Activated CD8-positive, alpha-beta T cell treated with anti-CD3 and anti-CD28 coated beads, Interleukin-2, amount 10 ng/mL, durations not matched to agents 7 days and 5 days (primary cell): Measurements from ENCODE around the gene SPHKAP. TPM values are rescaled to one million over a fixed set of nuclear protein-coding genes. Genes with fewer than 3 reads are reported as not detected.

Experiments used
- ATAC-seq: fragments of 150-1000 bp; cut with Tn5 transposase; one replicate; pipeline ENCODE4 v1.10.0; 2021; ENCODE audit warnings: moderate library complexity
- CTCF ChIA-PET: fragments of 350-600 bp; sonication (Branson Sonifier 250); formaldehyde crosslinking; loops from one replicate; lab custom pipeline; 2021; ENCODE audit warnings: antibody characterized with exemption; lab: Charles Lee
- POLR2A ChIA-PET: fragments of 350-600 bp; sonication (Branson Sonifier 250); formaldehyde crosslinking; loops from one replicate; lab custom pipeline; 2021; ENCODE audit warnings: antibody characterized with exemption; lab: Charles Lee
- DNase-seq: peaks from one replicate; pipeline ENCODE4 v3.0.0-alpha.2; 2020
- H3K27ac Mint-ChIP-seq: one replicate; pipeline ENCODE4 v1.8.0; 2021; ENCODE audit warnings: mild to moderate bottlenecking, mixed read lengths
- H3K27me3 Mint-ChIP-seq: one replicate; pipeline ENCODE4 v1.8.0; 2021; ENCODE audit warnings: low read depth, mixed read lengths
- H3K36me3 Mint-ChIP-seq: one replicate; pipeline ENCODE4 v1.8.0; 2021; ENCODE audit warnings: low read depth, mixed read lengths
- H3K4me1 Mint-ChIP-seq: one replicate; pipeline ENCODE4 v1.8.0; 2021; ENCODE audit warnings: low read depth, mixed read lengths
- H3K4me3 Mint-ChIP-seq: one replicate; pipeline ENCODE4 v1.8.0; 2021; ENCODE audit warnings: mild to moderate bottlenecking, mixed read lengths
- H3K9me3 Mint-ChIP-seq: one replicate; pipeline ENCODE4 v1.8.0; 2022; ENCODE audit warnings: mixed read lengths; ENCODE audit not compliant: insufficient read depth
- total RNA-seq, 2 experiments: library from RNA; stranded (reverse); gene quantifications; one replicate each; pipeline ENCODE4 v1.2.3, GENCODE V29; 2021

Gene SPHKAP
- total RNA-seq, 2 experiments from 2014 or later = not detected

DNA sequence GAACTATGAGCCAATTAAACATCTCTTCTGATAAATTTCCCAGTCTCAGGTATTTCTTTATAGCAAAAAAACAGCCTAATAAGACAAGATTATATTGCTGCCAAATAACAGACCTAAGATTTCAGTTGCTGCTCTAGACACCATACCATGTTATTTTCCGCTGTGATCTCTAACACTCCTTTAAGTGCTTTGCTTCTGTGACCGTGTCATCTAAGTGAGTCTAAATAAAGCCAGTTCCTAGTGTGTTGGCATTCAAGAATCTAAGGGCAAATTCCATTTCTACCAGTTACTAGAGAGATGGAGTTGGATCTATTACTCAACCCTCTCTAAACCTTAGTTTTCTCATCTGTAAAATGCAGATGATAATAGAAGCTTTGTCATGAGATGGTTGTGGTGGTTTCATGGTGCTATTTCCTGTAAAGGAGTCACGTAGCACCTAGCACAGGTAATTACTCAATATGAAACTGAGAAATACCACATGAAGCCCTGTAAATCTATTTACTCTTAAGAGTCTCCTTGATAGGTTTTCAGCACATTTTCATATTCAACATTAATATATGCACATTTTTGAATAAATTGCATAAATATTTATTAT, 40.5 kb downstream of the SPHKAP start:
- ChIA-PET POLR2A (no interaction called here), CTCF (no interaction called here)
- no peaks in the 10 kb centered on the region for H3K27me3 Mint-ChIP-seq
- H3K9me3 Mint-ChIP-seq = no peaks in the 10 kb centered on the region
- H3K27ac Mint-ChIP-seq = peak overlapping the region; percentile 65
- ATAC-seq = peak; percentile 64
- H3K4me1 Mint-ChIP-seq = peaks cover 6% of the 10 kb centered on the region
- H3K4me3 Mint-ChIP-seq = no peak overlapping the region
- H3K36me3 Mint-ChIP-seq = no peaks in the 10 kb centered on the region
- DNase-seq = no peak

- no peaks in the 10 kb centered on the region for H3K36me3 Mint-ChIP-seq
- H3K4me1 Mint-ChIP-seq = peaks cover 4% of the 10 kb centered on the region
- H3K27me3 Mint-ChIP-seq = no peaks in the 10 kb centered on the region
- ChIA-PET POLR2A (no interaction called here), CTCF (no interaction called here)
- H3K27ac Mint-ChIP-seq = no peak overlapping the region
- ATAC-seq = no peak
- DNase-seq = no peak
- no peaks in the 10 kb centered on the region for H3K9me3 Mint-ChIP-seq
- no peak overlapping the region for H3K4me3 Mint-ChIP-seq
These were observed 45.5 kb downstream of the SPHKAP start for GRCh38 chr2:228136027-228136426.

GRCh38 chr2:228135300-228135699, 46.2 kb downstream of the SPHKAP start:
- Mint-ChIP-seq H3K4me1 (no peaks in the 10 kb centered on the region), H3K9me3 (no peaks in the 10 kb centered on the region), H3K4me3 (no peak overlapping the region), H3K27ac (no peak overlapping the region), H3K36me3 (no peaks in the 10 kb centered on the region), H3K27me3 (no peaks in the 10 kb centered on the region)
- ATAC-seq (no peak), DNase-seq (no peak)
- ChIA-PET POLR2A (no interaction called here), CTCF (no interaction called here)

DNA sequence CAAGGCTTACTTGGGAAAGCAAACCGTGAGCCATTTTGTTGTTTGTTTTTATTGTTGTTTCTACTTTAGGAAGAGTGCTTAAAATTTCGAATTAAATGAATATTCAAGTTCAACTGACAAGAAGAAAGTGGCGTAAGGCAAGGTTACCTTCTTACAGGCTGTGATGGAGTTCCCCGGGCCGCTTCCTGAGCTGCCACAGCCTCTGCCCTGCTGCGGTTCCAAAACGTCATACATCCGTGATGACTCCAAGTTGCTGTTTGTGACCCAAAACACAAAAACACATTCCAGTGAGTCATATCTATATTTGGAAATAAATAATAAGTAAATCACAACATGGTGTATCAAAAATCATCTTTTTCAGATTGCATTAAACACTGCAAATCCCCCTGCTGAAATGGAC, 49.7 kb downstream of the SPHKAP start:
- Mint-ChIP-seq H3K4me3 (no peak overlapping the region), H3K27me3 (no peaks in the 10 kb centered on the region), H3K9me3 (peaks cover 6% of the 10 kb centered on the region), H3K27ac (no peak overlapping the region), H3K36me3 (no peaks in the 10 kb centered on the region), H3K4me1 (no peaks in the 10 kb centered on the region)
- POLR2A ChIA-PET = no interaction called here
- no peak for DNase-seq
- CTCF ChIA-PET = no interaction called here
- ATAC-seq = no peak

GRCh38 chr2:228126401-228126800, 55.1 kb downstream of the SPHKAP start:
- ATAC-seq (no peak), DNase-seq (no peak)
- H3K36me3 Mint-ChIP-seq = no peaks in the 10 kb centered on the region
- H3K9me3 Mint-ChIP-seq = peaks cover 9% of the 10 kb centered on the region
- H3K27ac Mint-ChIP-seq = no peak overlapping the region
- no peak overlapping the region for H3K4me3 Mint-ChIP-seq
- ChIA-PET POLR2A (no interaction called here), CTCF (no interaction called here)
- H3K27me3 Mint-ChIP-seq = no peaks in the 10 kb centered on the region
- no peaks in the 10 kb centered on the region for H3K4me1 Mint-ChIP-seq

DNA sequence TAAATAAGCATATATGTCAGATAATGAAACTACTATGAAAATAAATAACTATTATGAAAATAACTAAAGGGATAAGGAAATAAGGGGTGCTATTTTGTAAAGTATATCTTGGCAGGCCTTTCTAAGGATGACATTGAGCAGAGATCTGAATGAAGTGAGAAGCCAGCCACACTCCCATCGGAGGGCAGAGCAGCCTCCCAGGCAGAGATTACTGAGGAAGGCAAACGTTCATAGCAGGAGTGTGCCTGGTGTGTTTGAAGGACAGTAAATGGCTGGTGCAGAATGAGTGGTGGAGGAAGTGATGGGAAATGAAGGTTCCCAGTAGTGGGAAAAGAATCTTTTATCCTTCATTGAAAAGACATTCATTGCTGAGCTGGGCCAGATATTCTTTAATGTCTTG, 62.5 kb downstream of the SPHKAP start:
- H3K27me3 Mint-ChIP-seq = no peaks in the 10 kb centered on the region
- no peak overlapping the region for H3K4me3 Mint-ChIP-seq
- POLR2A ChIA-PET = no interaction called here
- DNase-seq = no peak
- no peak for ATAC-seq
- H3K36me3 Mint-ChIP-seq = no peaks in the 10 kb centered on the region
- no peaks in the 10 kb centered on the region for H3K4me1 Mint-ChIP-seq
- H3K9me3 Mint-ChIP-seq = no peaks in the 10 kb centered on the region
- CTCF ChIA-PET = no interaction called here
- no peak overlapping the region for H3K27ac Mint-ChIP-seq

DNA sequence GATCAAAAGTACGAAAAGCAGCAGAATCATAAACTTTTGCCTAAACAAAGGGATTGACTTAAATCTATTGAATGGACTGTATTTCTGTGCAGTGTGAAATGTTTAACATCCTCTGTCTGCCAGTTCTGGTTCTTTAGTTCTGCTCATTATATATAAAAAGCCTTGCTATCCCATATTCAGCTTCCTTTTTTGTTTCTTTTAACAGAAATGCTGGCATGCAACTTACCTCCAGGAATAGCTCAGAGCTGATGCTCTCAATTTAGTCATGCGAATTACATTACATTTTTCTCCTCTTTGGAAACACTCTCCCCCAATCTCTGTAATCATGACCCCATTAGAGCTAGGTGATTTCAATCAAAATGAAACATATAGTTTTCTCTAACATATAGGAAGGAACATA, 73.6 kb downstream of the SPHKAP start:
- ATAC-seq (no peak), DNase-seq (no peak)
- Mint-ChIP-seq H3K27me3 (no peaks in the 10 kb centered on the region), H3K4me1 (no peaks in the 10 kb centered on the region), H3K27ac (no peak overlapping the region), H3K36me3 (no peaks in the 10 kb centered on the region), H3K9me3 (peaks cover 7% of the 10 kb centered on the region), H3K4me3 (no peak overlapping the region)
- ChIA-PET CTCF (no interaction called here), POLR2A (no interaction called here)

GRCh38 chr2:228105526-228106250, 75.8 kb downstream of the SPHKAP start:
- H3K9me3 Mint-ChIP-seq = peaks cover 7% of the 10 kb centered on the region
- ATAC-seq (no peak), DNase-seq (no peak)
- ChIA-PET CTCF (no interaction called here), POLR2A (no interaction called here)
- H3K36me3 Mint-ChIP-seq = no peaks in the 10 kb centered on the region
- H3K27me3 Mint-ChIP-seq = no peaks in the 10 kb centered on the region
- H3K4me3 Mint-ChIP-seq = no peak overlapping the region
- no peaks in the 10 kb centered on the region for H3K4me1 Mint-ChIP-seq
- H3K27ac Mint-ChIP-seq = no peak overlapping the region

- Mint-ChIP-seq H3K4me3 (no peak overlapping the region), H3K27ac (no peak overlapping the region), H3K27me3 (no peaks in the 10 kb centered on the region), H3K4me1 (no peaks in the 10 kb centered on the region), H3K36me3 (no peaks in the 10 kb centered on the region), H3K9me3 (peaks cover 9% of the 10 kb centered on the region)
- ATAC-seq (no peak), DNase-seq (no peak)
- ChIA-PET POLR2A (no interaction called here), CTCF (no interaction called here)
These were observed 77.3 kb downstream of the SPHKAP start for GRCh38 chr2:228104215-228104614.

GRCh38 chr2:228103379-228103778, 78.1 kb downstream of the SPHKAP start:
- Mint-ChIP-seq H3K36me3 (no peaks in the 10 kb centered on the region), H3K27ac (no peak overlapping the region), H3K9me3 (peaks cover 13% of the 10 kb centered on the region), H3K4me3 (no peak overlapping the region), H3K27me3 (no peaks in the 10 kb centered on the region), H3K4me1 (no peaks in the 10 kb centered on the region)
- ChIA-PET POLR2A (no interaction called here), CTCF (no interaction called here)
- DNase-seq = no peak
- no peak for ATAC-seq

DNA sequence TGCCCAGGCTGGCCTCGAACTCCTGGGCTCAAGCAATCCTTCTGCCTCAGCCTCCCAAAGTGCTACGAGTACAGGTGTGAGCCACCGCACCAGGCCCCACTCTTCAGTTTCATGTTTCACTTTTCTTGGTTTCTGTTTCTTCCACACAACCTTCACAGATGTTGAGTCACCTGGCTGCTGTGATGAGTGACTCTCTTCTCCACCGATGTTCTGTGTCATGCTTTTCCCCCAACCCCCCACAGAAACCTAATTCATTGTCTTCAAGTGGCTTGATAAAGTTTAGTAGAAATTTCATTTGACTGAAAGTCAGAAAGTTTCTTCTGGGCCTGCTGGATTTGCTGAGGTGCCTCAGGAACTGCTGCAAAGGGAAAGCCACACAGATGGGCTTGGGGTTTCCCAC, 78.5 kb downstream of the SPHKAP start:
- peaks cover 13% of the 10 kb centered on the region for H3K9me3 Mint-ChIP-seq
- H3K27me3 Mint-ChIP-seq = no peaks in the 10 kb centered on the region
- ATAC-seq (no peak), DNase-seq (no peak)
- H3K27ac Mint-ChIP-seq = no peak overlapping the region
- ChIA-PET POLR2A (no interaction called here), CTCF (no interaction called here)
- no peak overlapping the region for H3K4me3 Mint-ChIP-seq
- H3K36me3 Mint-ChIP-seq = no peaks in the 10 kb centered on the region
- H3K4me1 Mint-ChIP-seq = no peaks in the 10 kb centered on the region

DNA sequence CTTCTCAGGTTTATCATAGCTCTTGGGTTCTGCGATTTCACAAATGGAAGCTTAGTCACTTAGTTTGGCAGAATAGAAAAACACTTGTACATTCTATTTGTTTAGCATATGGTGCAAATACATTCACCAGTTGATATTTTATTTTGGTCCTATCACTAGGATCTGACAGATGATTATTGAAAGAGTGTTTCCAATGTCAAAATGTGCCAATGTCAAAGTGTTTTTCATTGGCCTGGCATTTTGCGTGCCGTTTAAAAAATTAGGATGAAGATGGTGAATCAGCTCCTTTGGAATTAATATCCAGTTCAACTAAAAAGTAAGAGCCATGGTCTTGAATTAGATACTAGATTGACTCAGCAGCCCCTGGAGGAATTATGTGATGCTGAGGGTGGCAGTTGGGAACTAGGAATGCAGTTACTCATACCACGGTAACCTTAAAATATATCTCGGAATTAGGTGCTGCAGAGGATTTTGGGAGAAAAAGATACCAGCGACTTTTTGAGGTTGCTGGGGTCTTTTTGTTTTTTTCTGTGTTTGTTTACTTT, 87.0 kb downstream of the SPHKAP start:
- no peak for ATAC-seq
- Mint-ChIP-seq H3K4me3 (no peak overlapping the region), H3K9me3 (peaks cover 8% of the 10 kb centered on the region), H3K27me3 (no peaks in the 10 kb centered on the region), H3K27ac (no peak overlapping the region), H3K36me3 (no peaks in the 10 kb centered on the region), H3K4me1 (no peaks in the 10 kb centered on the region)
- ChIA-PET POLR2A (no interaction called here), CTCF (no interaction called here)
- no peak for DNase-seq
